ENCODE data around the gene IL31.
A peak's percentile ranks its signal among the peaks of the same experiment; 100 is the strongest.

The IL31 gene

DNA sequence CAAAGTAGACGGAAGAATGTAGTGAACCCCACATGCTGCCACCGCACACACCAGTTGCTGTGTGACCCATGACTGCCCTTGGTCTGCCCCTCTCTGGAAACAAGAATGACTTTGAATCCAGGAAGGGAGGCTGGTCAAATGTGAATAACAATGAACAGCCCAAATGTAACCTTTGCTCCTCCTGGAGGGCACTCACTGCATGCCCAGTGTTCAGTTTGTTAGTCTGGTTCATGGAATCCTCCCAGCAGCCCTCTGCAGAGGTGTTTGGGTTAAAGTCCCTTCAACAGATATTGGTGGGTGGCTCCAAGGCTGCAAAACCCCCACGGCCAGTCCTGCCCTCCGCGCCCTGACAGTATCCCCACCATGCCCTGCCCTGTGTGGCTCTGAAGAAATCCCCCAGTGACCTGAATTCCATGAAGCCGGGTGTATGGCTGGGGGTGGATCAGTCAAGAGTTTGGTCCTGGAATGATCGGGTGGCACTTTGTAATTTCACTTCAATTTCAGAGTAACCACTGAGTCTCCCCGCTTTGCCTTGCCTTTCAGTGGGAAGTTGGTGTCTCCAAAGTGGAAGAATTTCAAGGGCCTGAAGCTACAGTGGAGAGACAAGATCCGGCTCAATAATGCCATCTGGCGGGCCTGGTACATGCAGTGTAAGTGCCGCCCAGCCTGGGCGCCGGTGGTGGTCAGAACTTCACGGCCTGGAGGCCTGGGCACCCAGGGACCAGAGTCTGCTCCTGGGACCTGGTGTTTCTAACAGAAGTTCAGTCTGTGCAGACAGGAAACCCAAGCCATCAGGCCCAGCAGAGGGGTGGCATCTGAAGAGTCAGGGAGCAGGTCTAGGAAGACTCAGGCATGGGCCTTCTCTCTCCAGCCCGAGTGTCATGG is 47.1 kb downstream of the IL31 start:
- FAIRE-seq, result no peak

GRCh38 chr12:122126342-122126635 is 47.7 kb downstream of the IL31 start:
- no peak for FAIRE-seq

GRCh38 chr12:122125452-122126341 is 48.3 kb downstream of the IL31 start:
- FAIRE-seq, result no peak

DNA sequence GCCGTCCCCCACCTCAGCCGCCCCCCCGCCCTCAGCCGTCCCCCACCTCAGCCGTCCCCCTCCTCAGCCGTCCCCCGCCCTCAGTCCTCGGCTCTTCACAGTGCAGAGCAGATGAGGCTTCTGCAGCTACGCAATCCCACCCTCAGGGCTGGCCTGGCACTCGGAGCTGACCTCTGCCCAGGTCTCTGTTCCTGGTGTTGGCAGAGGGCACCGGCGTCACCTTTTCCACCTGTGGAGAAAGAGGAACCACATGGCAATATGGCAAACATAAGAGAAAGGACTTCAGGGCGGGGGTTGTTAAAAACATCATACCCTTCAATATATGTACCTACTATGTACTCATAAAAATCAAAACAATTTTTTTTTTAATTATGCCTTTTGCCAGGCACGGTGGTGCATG is 49.7 kb downstream of the IL31 start:
- no peak for FAIRE-seq

GRCh38 chr12:122123761-122124145 is 50.3 kb downstream of the IL31 start:
- no peak for FAIRE-seq

DNA sequence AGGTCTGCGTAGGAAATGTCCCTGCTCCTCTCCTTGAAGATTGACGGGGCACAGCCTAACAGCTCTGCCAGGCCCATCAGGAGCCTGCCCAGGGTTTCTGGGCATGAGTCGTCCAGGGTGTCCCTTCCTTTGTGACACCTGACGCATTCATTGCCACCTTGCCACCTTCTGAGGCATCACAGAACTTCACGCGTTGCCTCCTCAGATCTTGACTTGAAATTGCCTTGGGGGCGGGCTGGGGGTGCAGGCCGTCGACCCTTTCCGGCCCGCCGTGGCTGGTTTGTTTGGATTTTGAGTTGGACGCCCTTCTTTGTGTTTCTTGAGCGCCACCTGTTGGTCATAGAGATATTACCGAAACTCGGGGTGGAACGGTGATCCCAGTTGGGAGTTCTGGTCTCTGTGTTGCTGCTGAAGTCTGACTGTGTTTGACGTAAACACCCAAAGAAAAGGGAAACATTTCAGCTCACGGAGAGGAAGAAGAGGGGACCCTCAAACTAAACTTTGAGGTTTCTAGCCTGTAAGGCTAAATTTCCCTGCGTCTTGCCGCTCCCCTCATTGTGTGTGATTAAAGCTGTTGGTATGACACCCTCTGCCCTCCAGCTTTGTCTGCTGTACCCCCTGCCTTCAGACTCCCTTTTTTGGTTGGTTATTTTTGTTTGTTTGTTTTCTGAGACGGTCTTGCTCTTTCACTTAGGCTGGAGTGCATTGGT is 50.8 kb downstream of the IL31 start:
- peak; percentile 47 for FAIRE-seq

Data from G401.6 (cell line).